Measurements from ENCODE around the gene PSD2.

PSD2 gene

DNA sequence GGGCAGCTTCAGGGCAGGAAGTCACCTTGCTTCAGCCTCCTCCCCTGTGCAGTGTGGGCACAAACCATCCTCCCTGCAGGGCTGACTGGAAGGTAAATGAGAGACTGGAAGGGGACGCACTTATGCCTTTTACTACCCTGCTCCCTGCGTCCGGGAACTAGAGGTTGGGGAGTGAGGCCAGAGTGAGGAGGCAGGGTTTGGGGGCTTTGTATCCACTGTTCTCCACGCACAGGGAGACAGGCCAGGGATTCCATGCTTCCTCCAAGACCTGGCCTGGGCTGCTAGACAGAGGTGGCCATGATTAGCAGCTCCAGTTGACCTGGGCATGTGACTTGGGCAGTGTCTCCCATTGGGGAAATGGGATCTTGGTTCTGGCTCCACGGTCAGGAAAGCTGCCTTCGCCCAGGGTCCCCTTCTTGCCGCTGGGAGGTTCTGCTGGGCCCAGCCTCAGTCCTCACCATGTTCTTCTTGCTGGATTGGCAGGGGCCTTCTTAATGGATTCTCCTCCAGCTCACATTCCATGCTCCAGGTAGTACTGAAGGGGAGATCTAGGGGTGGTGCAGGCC lies 37.0 kb upstream of the PSD2 start:
- Mint-ChIP-seq H3K9me3 (no peaks in the 10 kb centered on the region), H3K4me3 (peak overlapping the region; percentile 38), H3K27me3 (ENCODE audit: low read depth, poor library complexity) (peaks cover 11% of the 10 kb centered on the region), H3K27ac (peak overlapping the region; percentile 92), H3K36me3 (ENCODE audit: low read depth) (no peaks in the 10 kb centered on the region), H3K4me1 (peaks cover 89% of the 10 kb centered on the region)
- TF ChIP-seq, protein P1, sequence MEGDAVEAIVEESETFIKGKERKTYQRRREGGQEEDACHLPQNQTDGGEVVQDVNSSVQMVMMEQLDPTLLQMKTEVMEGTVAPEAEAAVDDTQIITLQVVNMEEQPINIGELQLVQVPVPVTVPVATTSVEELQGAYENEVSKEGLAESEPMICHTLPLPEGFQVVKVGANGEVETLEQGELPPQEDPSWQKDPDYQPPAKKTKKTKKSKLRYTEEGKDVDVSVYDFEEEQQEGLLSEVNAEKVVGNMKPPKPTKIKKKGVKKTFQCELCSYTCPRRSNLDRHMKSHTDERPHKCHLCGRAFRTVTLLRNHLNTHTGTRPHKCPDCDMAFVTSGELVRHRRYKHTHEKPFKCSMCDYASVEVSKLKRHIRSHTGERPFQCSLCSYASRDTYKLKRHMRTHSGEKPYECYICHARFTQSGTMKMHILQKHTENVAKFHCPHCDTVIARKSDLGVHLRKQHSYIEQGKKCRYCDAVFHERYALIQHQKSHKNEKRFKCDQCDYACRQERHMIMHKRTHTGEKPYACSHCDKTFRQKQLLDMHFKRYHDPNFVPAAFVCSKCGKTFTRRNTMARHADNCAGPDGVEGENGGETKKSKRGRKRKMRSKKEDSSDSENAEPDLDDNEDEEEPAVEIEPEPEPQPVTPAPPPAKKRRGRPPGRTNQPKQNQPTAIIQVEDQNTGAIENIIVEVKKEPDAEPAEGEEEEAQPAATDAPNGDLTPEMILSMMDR (IDR thresholded peaks at IDR 0.05) = no peak
- DNase-seq = no peak

DNA sequence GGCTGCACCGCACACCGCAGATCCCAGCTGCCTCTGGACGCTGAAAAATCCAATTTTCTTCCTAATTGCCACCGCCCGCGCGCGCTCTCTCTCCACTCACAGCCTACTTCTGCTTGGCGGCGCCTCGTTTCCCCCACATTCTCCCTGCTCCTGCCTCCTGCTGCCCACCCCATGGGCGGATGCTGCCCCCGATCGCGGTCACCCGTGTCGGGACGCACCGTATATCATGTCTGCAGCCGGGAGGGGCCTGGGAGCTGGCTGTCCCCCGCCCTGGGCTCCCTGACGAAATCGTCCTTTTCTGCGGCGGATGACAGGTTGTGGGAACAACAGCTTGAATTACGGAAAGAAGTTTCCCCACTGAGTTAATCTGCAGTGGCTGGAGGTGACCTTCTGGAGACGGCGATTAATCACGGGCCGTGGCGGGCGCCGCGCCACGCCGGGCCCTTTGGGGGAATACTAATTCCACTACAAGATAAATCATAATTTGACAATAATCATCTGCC lies 36.3 kb upstream of the PSD2 start:
- Mint-ChIP-seq H3K27ac (peak overlapping the region; percentile 92), H3K4me1 (peaks cover 93% of the 10 kb centered on the region), H3K9me3 (no peaks in the 10 kb centered on the region), H3K4me3 (peak overlapping the region; percentile 54), H3K36me3 (ENCODE audit: low read depth) (no peaks in the 10 kb centered on the region), H3K27me3 (ENCODE audit: low read depth, poor library complexity) (peaks cover 15% of the 10 kb centered on the region)
- peak; percentile 80 for DNase-seq
- TF ChIP-seq, protein P1 (IDR thresholded peaks at IDR 0.05) = no peak

DNA sequence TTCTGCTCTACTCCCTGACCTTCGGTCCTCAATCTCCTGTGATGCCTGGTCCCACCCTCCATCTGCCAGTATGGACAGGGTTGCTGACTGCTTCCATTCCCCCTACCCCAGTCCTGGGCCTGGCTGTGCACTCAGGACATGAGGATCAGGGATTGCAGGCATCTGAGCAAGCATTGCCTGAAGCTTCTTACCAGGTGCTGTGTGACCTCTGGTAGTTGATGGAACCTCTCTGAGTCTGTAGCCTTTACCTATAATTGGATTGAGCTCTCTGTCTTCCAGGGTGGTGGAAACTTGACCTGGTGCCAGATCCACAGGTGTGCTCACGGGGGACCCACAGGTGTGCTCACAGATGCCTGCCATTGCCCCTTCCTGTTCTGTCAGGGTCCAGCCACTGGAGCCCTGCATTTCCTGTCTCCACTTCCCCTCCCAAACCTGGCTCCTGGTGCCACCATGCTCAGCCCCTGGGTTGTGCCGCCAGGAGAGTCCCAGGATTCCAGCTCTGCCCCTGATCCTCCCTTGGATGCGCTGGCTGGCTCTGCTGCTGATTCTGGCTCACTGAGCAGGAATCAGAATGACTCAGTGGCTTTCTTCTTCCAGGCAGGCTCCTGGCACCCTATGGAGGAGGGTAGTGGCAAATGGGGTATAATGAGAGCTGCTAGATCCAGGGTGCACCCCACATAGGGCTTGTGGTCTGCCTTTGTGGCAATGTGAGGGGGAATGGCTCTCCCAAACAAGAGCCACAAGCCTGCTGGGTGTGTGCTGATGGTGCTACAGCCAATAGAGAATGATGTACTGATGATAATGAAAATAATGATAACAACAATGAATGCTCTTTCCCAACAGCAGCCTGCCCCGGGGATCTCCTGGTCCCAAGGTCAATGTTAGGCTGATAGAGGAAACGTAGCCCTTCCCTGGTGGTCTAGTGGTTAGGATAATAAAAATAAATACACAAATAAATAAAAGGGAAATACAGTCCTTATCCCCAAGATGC lies 35.2 kb upstream of the PSD2 start:
- Mint-ChIP-seq H3K36me3 (ENCODE audit: low read depth) (no peaks in the 10 kb centered on the region), H3K27me3 (ENCODE audit: low read depth, poor library complexity) (peaks cover 18% of the 10 kb centered on the region), H3K9me3 (no peaks in the 10 kb centered on the region), H3K4me1 (peaks cover 92% of the 10 kb centered on the region), H3K27ac (peak overlapping the region; percentile 92), H3K4me3 (no peak overlapping the region)
- TF ChIP-seq, protein P1 (IDR thresholded peaks at IDR 0.05) = no peak
- DNase-seq = no peak

DNA sequence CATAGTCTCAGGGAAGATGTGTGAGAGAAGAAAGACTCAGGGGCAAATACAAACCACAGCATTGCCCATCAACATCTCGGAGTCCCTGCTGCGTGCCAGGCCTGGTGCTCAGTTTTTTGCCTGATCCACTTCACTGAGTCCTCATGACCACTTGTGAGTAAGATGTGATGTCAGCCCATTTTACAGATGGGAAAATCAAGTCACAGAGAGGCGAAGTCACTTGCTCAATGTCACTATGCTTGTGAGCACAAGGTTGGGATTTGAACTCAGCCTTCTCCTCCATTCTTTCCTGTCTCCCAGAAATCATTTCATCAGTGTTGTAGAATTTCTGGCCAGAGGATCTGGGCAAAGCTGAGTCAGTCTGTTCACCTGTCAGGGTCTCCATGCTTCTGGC lies 34.6 kb upstream of the PSD2 start:
- Mint-ChIP-seq H3K4me3 (no peak overlapping the region), H3K36me3 (ENCODE audit: low read depth) (no peaks in the 10 kb centered on the region), H3K9me3 (no peaks in the 10 kb centered on the region), H3K27me3 (ENCODE audit: low read depth, poor library complexity) (peaks cover 21% of the 10 kb centered on the region), H3K27ac (no peak overlapping the region), H3K4me1 (peaks cover 94% of the 10 kb centered on the region)
- DNase-seq = no peak
- TF ChIP-seq, protein P1 (IDR thresholded peaks at IDR 0.05) = no peak

DNA sequence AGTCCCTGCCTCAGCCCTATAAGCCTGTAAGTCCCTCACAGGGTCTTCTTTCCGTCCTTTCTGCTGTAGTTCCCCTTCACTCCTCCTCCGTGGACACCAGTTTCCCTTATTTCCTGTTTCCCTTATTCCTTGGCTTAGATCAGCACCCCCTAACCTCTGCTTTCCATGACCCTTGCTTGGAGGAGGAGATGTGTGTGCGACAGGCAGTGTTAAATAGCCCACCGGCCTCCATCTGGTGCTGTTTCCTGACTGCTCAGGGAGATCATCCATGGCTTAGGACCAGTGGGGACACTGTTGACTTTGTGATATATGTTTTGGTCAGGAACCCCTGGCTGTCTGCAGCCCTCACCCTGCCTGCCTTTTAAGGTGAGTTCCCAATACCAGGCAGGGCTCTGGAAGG lies 34.1 kb upstream of the PSD2 start:
- Mint-ChIP-seq H3K27ac (peak overlapping the region; percentile 18), H3K36me3 (ENCODE audit: low read depth) (no peaks in the 10 kb centered on the region), H3K4me3 (peak overlapping the region; percentile 33), H3K27me3 (ENCODE audit: low read depth, poor library complexity) (peaks cover 22% of the 10 kb centered on the region), H3K9me3 (no peaks in the 10 kb centered on the region), H3K4me1 (peaks cover 90% of the 10 kb centered on the region)
- TF ChIP-seq, protein P1 (IDR thresholded peaks at IDR 0.05) = no peak
- no peak for DNase-seq

All from nephron progenitor cell (in vitro differentiated cells).